GM04504 (cell line): ENCODE data around the gene LYVE1.
"Not testable (repeated sequence)": the region's sequence is repeated elsewhere in the genome, so short reads cannot be mapped to it uniquely, and the experiment has no call there.

Source experiments
- DNase-seq: peaks from one replicate; pipeline ENCODE4 v3.0.0-alpha.2; 2012; ENCODE audit warnings: low read depth

Gene LYVE1

DNA sequence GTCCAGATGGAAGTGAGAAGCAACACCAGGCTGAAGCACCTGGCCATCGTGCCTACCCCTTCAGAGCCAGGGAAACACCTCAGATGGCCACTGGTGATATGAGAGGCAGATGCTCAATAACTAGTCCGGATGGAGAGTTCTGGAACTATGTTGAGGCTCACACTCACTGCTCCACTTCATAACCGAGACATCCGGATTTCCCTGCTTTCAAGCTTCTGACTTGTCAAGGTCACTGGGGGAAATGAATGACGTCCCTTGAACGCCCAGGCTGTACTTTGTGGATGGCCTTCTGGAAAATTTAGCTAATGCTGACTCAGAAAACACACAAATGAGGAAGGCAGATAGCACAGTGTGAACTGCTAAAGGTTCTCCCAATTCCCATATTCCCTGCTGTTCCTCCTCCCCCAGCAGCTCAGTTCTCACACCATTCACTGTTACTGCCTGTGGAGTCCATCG, at the start of gene LYVE1:
TSS of gene LYVE1 (minus strand) at position 180 of the 456 bp plus-strand sequence. CDS start at position 47, 133 bp downstream.
- no peak for DNase-seq

DNA sequence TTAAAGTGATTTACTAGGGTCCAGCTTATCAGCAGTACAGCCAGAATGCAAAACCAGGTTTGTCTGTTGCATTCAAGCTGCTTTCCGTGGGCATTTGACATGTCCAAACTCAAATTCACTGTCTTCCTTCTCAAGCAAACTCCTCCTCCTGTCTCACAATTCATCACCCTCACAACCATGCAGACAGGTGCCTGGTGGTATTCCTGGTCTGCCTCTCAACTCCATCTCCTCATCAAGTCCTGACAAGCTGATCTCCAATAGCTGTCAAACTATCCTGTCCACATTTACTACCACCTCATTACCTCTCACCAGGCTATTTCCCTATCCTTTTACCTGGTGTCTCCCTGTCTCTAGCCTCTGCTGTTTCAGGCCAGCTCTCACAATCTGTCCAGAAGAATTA, 49.1 kb upstream of the LYVE1 start:
- DNase-seq, result no peak

DNA sequence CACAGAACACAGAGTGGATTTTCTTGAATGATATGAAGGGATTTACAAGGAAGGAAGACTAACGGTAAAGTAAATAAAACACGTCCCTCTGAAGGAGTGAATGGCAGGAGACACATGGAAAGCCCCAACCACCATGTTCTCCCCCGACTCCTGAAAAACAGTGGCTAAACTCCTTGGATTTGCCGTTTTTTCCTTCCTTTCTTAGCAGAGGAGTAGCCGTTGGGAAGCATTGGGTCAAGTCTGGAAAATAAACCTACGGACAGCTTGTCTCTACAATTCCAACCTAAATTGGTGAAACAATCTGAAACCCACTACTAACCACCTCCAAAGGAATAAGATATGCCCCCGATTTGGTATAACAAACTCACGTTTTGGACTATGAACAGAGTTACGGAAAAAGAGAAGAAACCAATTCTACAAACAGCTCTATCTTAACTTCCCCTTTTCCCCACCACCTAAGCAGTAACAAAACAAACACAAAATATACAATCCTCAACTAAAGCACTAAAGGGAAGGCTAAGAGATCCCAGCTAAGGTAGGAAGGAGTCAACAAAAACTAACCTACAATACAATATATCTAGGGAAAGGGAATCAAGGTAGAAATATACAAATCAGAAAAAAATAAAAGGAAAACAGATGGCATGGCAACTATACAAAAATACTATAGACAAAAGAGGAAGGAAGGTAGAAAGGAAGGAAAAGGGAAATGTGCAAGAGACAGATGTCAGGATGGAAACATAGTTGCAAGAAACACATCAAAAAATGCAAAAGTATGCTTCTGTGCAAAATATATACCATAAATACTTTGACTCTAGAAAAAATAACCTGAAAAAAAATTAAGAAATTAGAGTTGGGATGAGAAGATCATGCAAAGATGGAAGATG, 43.8 kb upstream of the LYVE1 start:
- no peak for DNase-seq

DNA sequence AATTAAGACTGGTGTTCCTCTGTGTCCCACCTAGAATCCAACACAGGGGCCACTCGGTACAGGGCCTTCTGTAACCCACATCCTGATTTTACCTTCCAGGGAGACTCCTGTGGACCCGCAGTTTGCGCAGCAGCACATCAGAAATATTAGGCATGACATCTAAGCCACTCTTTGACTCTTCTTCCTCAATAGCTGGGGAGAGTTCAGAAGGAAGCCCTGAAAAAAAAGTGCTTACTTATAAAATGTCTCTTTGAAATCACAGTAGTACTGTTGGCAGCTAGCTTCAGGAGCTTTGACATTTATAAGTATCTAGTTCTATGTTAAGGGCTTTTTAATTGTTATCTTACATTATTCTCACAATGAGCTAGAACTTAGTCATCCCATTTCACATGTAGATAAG, 41.2 kb upstream of the LYVE1 start:
- DNase-seq, result no peak

GRCh38 chr11:10608584-10608983, 40.1 kb upstream of the LYVE1 start:
- no peak for DNase-seq

DNA sequence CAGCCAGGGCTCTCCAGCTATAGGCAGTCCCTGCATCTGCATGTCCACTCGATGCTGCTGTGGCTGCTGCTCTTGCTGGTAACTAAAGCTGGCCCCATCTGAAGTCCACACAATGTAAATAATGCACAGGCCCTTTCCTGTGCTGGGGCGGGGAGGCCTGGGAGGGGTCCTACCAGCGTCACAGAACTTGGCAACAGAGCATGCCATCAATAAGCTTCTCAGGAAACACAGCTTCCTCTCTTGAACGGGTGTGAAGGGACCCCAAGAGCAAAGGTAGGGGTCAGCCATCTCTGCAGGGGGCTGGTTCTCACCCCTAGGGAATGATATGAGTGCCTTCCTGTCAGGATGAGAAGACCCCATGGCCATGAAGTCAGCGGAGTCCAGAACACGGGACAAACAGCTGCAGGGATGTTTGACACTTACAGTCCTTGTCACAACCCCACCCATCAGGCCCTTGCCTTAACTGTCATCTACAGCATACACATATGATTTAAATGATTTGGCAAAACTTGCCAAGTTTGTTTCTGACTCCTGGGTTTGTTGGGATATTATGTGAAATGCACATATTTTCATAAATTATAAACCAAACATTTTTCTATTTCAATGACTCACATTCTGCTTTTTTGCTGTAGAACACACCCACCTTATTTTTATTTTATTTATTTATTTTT, 39.1 kb upstream of the LYVE1 start:
- no peak for DNase-seq

DNA sequence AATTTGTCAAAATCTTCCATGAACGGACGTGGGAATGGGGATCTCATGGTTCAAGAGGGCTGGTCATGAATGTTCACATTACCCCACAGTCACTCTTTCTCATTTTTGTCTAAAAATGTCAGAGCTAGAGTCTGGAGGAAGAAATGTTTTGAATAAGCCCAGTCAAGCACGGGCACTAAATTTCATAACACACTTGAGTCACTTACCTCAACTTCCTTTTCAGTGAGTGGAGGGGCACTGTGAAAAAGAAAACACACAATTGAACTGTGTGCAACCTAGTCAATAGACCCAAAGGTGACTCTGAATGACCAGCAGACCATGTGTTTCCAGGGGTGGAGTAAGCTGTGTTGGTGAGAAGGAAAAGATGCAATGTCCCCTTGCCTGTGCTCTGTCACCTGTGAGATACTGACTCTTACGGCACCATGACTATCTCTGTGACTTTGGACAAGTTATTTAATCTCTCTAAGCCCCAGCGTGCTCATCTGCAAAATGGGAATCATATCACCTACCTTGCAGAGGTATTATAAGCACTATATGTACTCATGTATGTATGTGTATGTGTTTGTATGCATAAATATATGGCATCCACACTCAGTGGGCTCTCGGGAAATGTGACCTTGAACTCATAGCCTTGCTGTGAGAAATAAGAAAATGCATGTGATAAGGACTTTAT, 38.2 kb upstream of the LYVE1 start:
- no peak for DNase-seq

DNA sequence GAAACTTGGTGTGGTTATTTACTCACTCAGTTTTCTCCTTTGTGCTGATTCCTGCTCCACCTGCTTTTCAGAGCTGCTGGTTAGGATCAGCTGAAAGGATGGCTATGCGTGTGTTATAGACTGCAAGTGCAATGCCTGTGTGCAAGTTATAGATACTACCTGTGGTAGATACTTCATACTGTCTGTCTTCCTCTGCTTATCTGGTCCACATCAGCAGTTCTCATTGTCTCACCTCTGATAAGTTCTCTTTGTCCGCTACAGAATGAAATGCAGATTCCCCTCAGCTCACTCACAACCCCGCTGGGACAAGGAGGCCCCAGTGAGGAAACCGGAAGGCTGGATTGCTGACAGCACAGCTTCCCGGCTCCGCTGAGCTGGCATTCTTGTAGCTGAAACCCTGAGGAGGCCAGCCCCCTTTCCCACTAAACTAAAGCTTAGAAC, 37.5 kb upstream of the LYVE1 start:
- DNase-seq, result no peak

- DNase-seq, result no peak
Measured at GRCh38 chr11:10604798-10605197, 36.3 kb upstream of the LYVE1 start.

DNA sequence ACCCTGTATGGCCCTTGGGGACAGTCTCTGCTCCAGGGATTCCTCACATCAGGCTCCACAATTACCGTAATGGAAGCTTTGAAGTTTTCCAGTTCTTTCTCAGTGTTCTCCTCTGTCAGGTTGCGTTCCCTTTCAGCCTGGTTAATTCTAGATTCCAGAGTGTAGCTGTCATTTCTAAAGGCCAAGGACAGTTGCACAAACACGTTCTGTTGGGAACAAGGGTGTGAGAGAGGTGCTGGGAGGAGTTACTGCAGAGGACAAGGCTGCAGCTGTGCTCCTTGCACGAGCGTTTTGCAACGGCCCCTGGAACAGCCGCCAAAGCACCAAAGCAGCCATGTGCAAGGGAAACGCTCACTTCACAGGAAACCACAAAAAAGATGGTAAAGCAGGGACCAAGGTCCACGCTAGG, 35.9 kb upstream of the LYVE1 start:
- DNase-seq, result no peak

DNA sequence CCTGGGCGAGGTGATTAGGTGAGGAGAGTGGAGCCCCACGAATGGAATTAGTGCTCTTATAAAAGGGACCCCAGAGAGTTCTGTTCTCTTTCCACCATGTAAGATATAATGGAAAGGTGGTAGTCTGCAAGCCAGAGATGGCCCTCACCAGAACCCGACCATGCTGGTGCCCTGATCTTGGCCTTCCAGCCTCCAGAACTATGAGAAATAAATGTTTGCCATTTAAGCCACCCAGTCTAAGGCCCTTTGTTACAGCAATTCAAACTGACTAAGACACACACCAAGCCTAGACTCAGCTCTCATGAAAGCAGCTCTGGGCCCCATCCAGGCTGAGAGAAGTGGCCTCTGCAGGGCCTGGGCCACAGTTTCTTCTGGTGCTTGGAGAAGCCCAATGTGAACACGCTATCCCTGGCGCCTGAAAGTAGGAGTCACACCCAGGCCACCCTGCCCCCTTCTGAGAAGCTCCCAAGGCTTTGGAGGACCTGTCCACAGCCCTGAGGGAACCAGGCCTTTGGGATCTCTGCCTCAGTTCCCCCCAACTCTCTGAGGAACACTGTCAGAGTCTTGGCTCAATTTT, 35.3 kb upstream of the LYVE1 start:
- no peak for DNase-seq

DNA sequence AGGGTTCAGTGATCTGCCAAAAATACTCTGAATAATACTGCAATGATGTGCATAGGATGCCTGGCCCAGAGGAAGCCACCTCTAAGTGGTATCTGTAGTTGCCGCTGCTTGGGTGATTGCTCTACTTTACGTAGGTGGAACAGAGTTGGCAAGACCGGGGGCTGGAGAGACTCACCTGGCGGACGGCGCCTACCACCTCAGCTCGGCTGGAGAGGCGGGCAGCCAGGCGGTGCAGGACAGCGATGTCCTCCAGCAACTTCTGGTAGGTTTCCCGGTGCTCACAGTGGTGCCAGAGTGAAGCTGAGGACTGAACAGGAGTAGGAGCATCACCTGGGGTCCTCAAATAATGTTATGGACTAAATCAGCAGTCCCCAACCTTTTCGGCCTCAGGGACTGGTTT, 34.5 kb upstream of the LYVE1 start:
- no peak for DNase-seq

DNA sequence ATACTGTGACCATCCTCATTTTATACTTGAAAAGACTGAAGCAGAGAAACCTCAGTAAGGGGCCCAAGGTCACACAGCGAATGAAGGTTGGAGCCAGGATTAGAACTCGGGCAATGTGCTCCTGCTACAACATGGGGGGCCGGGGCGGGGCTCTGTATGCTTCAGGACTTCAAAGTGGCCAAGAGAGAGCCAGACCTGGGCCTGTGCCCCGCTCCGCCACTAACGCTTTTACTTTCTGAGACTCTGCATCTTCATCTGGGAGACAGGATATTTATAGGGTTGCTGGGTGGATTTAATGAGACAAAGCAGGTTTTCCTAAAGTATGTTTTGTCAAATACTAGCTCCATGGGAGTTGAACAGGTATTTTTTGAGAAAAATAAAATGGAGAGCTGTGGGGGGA, 33.9 kb upstream of the LYVE1 start:
- DNase-seq, result no peak

DNA sequence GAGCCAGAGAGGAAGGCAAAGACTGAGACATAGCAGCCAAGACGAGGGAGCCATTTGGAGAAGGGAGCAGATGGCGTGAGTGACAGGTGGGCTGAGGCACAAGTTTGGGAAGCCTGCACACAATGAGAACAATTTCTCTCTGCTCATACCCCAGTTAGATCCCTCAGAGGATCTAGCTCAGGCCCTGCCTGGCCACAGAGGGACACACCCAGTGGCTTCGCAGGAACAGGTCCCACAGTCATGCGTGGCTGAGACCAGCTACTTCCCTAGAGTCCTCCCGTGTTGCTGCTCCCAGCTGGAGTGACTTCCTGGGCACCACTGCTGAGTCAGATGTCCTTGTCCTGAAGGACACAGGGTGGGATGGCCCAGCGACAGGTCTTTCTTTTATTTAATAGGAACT, 33.4 kb upstream of the LYVE1 start:
- DNase-seq, result no peak

DNA sequence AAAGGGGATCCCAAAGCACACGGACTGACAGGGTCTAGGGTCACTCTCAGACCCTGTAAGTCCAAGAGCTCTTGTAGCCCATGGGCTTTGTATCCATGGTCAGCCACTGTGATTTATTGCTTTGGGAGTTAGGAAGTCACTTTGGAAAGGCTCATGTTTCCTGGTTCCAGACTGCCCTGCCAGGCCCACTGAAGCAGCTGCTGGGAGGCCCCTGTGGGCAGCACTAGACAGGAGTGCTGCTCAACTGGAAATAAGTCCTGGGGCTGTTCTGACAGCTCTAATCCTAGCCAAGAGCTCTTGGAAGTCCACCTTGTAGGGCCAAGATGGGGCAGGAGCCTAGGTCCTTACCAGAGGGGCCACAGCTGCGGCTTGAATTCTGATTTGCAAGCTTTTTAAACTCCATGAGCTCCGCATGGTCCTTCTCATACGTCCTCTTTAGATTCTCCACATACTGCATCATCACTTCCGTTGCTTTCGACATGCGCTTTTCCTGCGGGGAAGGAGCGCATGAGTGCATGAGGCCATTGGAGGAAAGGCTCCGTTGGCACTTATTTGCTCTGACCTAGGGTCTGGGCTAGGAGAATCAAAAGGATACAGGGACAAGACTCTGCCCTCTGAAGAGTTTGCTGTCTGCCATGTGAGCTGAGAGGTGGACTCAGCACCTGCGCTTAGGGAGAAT, 32.2 kb upstream of the LYVE1 start:
- DNase-seq, result no peak

DNA sequence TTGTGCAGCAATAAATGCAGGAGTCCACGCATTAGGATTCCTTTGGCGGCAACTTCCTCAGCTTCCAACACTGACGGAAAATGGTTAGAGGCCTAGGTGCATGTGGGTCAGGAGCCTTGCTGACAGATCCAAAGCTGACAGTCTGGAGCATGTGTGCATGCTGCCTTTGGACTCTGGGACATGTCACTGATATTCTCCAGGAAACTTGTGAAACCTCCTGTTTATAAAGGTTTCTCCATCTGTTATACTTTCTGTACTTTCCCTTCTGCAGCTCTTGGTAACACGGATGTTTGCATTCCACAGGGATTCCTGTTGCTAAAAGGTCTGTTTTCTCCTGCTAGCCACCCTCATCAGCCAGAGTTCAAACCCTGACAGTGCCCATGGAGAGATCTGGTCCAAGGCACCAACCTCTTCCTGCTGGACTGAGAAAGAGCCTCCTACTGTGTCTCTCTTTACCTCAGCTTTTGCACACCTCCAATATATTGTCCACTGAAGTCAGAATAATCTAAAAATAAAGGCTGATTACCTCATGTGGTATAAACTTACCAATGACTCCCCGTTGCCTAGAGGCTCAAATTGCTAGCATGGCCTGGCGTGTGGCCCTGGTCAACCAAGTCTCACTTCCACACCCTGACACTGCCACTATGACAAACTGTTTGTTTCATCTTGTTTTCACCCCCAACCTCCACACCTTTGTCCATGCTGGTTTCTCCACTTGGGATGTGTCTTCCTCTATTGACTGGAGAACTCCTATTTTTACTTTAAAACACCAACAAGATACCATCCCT, 31.1 kb upstream of the LYVE1 start:
- no peak for DNase-seq

- no peak for DNase-seq
Measured at GRCh38 chr11:10598816-10599215, 30.4 kb upstream of the LYVE1 start.

DNA sequence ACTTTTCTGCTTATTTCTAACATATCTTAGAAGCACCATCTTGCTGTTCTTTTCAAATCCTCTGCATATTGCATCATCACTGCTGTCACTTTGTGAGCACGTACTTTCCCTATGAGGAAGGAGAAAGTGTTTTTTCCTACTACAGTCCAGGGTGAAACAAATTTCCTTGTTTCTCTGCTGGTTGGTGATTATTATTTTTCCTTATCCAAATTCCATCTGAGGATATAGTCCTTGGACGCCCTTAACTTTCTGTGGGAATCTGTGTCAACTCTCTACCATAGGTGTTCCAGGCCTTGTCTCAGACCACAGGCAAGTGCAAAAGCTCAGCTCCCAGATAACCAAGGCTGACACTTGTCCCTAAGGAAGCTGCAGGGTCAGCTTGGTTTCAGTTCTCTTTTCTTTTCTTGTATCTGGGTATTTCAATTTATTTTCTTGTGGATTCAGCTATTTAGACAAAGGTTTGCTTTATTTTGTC, 29.4 kb upstream of the LYVE1 start:
- DNase-seq, result no peak

GRCh38 chr11:10595840-10596239, 27.4 kb upstream of the LYVE1 start:
- DNase-seq, result not testable (repeated sequence)

GRCh38 chr11:10594407-10594806, 25.9 kb upstream of the LYVE1 start:
- no peak for DNase-seq

GRCh38 chr11:10592331-10592730, 23.9 kb upstream of the LYVE1 start:
- peak; percentile 69 for DNase-seq
